ENCODE measurements around the gene PDAP1. TPM values are rescaled to one million over a fixed set of nuclear protein-coding genes. Genes with fewer than 3 reads are reported as not detected.

The PDAP1 gene
- total and polyA plus RNA-seq, 9 of the 15 experiments (the other 6 are each of a cell fraction or from before 2014, with no cell fraction given) = 10.2 to 315 (median 129) TPM

- peak overlapping the region; percentile 10 for H3K4me3 ChIP-seq
- DNase-seq (ENCODE audit: extremely low read depth in 1 of 4, low spot score in 3 of 4) = peak in 2 of 4 experiments; percentile 55 to 65
- peaks cover 6% of the 10 kb centered on the region for H3K9me1 ChIP-seq (ENCODE audit: control insufficient read depth, insufficient read depth, low read length)
- CTCF ChIA-PET (ENCODE audit: low intra/inter-chr PET ratio) = no interaction called here
- ATAC-seq = peak; percentile 15; the same call in 2 of the 3 replicates
- peak overlapping the region; percentile 88 for H3K4me2 ChIP-seq (ENCODE audit: insufficient read depth, low read length)
- H3K9ac ChIP-seq (ENCODE audit: insufficient read depth in 1 of 2, low read depth in 2 of 2, low read length in 2 of 2) = peak overlapping the region; percentile 64 to 82; a peak in 3 of 4 replicates
- H3K27me3 ChIP-seq (ENCODE audit: control insufficient read depth in 2 of 2, insufficient read depth in 2 of 2, low read length in 2 of 2) = no peaks in the 10 kb centered on the region
- POLR2A ChIA-PET = interaction anchor here (0.6 to 1.4 kb wide), 5 partner anchors 8 to 30 kb away, joined by 3 to 5 read pairs (median 4); partner anchors contain the start of genes BUD31 and PDAP1
- intact Hi-C loops (cut with micrococcal nuclease) = no loop called here
- peaks cover 23% of the 10 kb centered on the region; the same call in 1 of the 2 replicates for H4K20me1 ChIP-seq (replicated peaks; ENCODE audit: control insufficient read depth, insufficient read depth, low read length)
- H3K9me3 ChIP-seq (replicated peaks; ENCODE audit: control insufficient read depth, insufficient read depth, low read depth, low read length) = no peaks in the 10 kb centered on the region
- peak overlapping the region; percentile 73 for H3K27ac ChIP-seq (ENCODE audit: extremely low read depth, low read depth, low read length)
- H2AFZ ChIP-seq (ENCODE audit: low read depth, low read length) = peak overlapping the region; percentile 17; the same call in 1 of the 2 replicates
- BruUV-seq (replicated peaks) = no TSS peak
- peaks cover 27 to 56% of the 10 kb centered on the region in 2 experiments for H3K4me1 ChIP-seq (replicated peaks in 1 of 2; ENCODE audit: control insufficient read depth in 2 of 2, insufficient read depth in 2 of 2, low read length in 2 of 2)
- H3K79me2 ChIP-seq (ENCODE audit: control insufficient read depth, insufficient read depth, low read length) = peaks cover 82% of the 10 kb centered on the region
- FAIRE-seq = peak; percentile 46
- H3K36me3 ChIP-seq (ENCODE audit: control insufficient read depth, insufficient read depth, low read length) = peaks cover 61% of the 10 kb centered on the region
- in situ Hi-C loops (cut with MboI) = no loop called here
- WGBS (ENCODE audit: insufficient coverage, low coverage, missing lambda C conversion rate) = 34% methylated on average over 7 of the region's 7 CpGs
- TF ChIP-seq RBBP5 (IDR thresholded peaks at IDR 0.05; ENCODE audit: borderline replicate concordance, insufficient read depth, low read length, poor library complexity, severe bottlenecking) (peak; percentile 15), ZBTB7A (IDR thresholded peaks at IDR 0.05; ENCODE audit: borderline replicate concordance, control insufficient read depth, low read depth, low read length) (no peak), PCBP1 (IDR thresholded peaks at IDR 0.05; ENCODE audit: low read depth, low read length, poor library complexity, severe bottlenecking) (no peak), ATF3 (IDR thresholded peaks at IDR 0.05) (0 out of 2 replicates have a peak, but pooled peaks have one; percentile 26), ATF3 (CRISPR knock-in tag; conservative IDR thresholded peaks at IDR 0.05) (no peak), ZNF57 (CRISPR knock-in tag; IDR thresholded peaks at IDR 0.05) (no peak), ZNF449 (CRISPR knock-in tag; IDR thresholded peaks at IDR 0.05) (no peak), DPF2 (IDR thresholded peaks at IDR 0.05) (no peak; the same call in 1 of the 2 replicates), KAT2B (IDR thresholded peaks at IDR 0.05; ENCODE audit: low read depth, low read length) (no peak), PBX2 (CRISPR knock-in tag; IDR thresholded peaks at IDR 0.05; ENCODE audit: low read depth) (no peak), PBX2 (tag; conservative IDR thresholded peaks at IDR 0.05; ENCODE audit: low read depth) (no peak)
Measured at GRCh38 chr7:99379043-99379577, 29.3 kb downstream of the PDAP1 start.

All from K562 (cell line).